Measurements from ENCODE around the gene POU3F2. TPM values are rescaled to one million over a fixed set of nuclear protein-coding genes. Genes with fewer than 3 reads are reported as not detected.

POU3F2 gene
- total RNA-seq, 5 donors from 2014 or later (not counting 1 experiment from before 2014, with no cell fraction given) = not detected

GRCh38 chr6:98833307-98834059 is 891 bp upstream of the POU3F2 start:
- peaks cover 78 to 81% of the 10 kb centered on the region in 2 donors for H3K27me3 Mint-ChIP-seq
- CTCF ChIA-PET = interaction anchor here in 1 of 2 donors (0.7 to 1.1 kb wide), 2 partner anchors 14 to 1745 kb away, joined by 3 to 4 read pairs; no protein-coding TSS in a partner anchor
- H3K36me3 Mint-ChIP-seq = no peaks in the 10 kb centered on the region
- H3K4me1 Mint-ChIP-seq = peaks cover 46 to 59% (median 55%) of the 10 kb centered on the region in 3 donors
- POLR2A ChIA-PET = interaction anchor here in 1 of 2 donors (0.6 kb wide), 1 partner anchor 1669 kb away, joined by 5 read pairs; no protein-coding TSS in a partner anchor
- ATAC-seq (replicated peaks in 1 of 4) (peak; percentile 10 to 25 (median 20)), DNase-seq (peak in 2 of 35 experiments; percentile 13 to 33)
- peak overlapping the region; percentile 84 to 94 (median 90) for H3K4me3 Mint-ChIP-seq
- no peaks in the 10 kb centered on the region for H3K9me3 Mint-ChIP-seq
- Histone ChIP-seq H3K9me3 (no peaks in the 10 kb centered on the region), H3K27me3 (replicated peaks in 1 of 2; ENCODE audit: control insufficient read depth in 2 of 2, extremely low read depth in 1 of 2, insufficient read depth in 2 of 2, low read length in 1 of 2) (peaks cover 28 to 71% of the 10 kb centered on the region in 2 experiments), H3K4me1 (ENCODE audit: control insufficient read depth in 1 of 2, extremely low read depth in 1 of 2, insufficient read depth in 2 of 2, low read length in 2 of 2) (peaks cover 18 to 56% of the 10 kb centered on the region in 2 experiments), H3K27ac (ENCODE audit: low read length) (no peak overlapping the region), H3K36me3 (ENCODE audit: control insufficient read depth in 2 of 2, extremely low read depth in 1 of 2, insufficient read depth in 1 of 2, low read length in 1 of 2) (no peaks in the 10 kb centered on the region), H3K4me3 (ENCODE audit: control insufficient read depth in 1 of 2, extremely low read depth in 1 of 2, low read length in 1 of 2) (peak overlapping the region; percentile 57 to 89)
- WGBS (ENCODE audit: insufficient coverage) = 1% methylated on average over 41 of the region's 42 CpGs
- H3K27ac Mint-ChIP-seq = no peak overlapping the region

GRCh38 chr6:98835149-98836024 is 1.0 kb downstream of the POU3F2 start:
- Histone ChIP-seq H3K36me3 (ENCODE audit: control insufficient read depth in 2 of 2, extremely low read depth in 1 of 2, insufficient read depth in 1 of 2, low read length in 1 of 2) (no peaks in the 10 kb centered on the region), H3K27me3 (replicated peaks in 1 of 2; ENCODE audit: control insufficient read depth in 2 of 2, extremely low read depth in 1 of 2, insufficient read depth in 2 of 2, low read length in 1 of 2) (peaks cover 19 to 68% of the 10 kb centered on the region in 2 experiments), H3K4me1 (ENCODE audit: control insufficient read depth in 1 of 2, extremely low read depth in 1 of 2, insufficient read depth in 2 of 2, low read length in 2 of 2) (peaks cover 18 to 51% of the 10 kb centered on the region in 2 experiments), H3K27ac (ENCODE audit: low read length) (no peak overlapping the region), H3K9me3 (no peaks in the 10 kb centered on the region), H3K4me3 (ENCODE audit: control insufficient read depth in 1 of 2, extremely low read depth in 1 of 2, low read length in 1 of 2) (peak overlapping the region; percentile 52 to 57)
- Mint-ChIP-seq H3K36me3 (no peaks in the 10 kb centered on the region), H3K4me1 (peaks cover 35 to 50% (median 45%) of the 10 kb centered on the region in 3 donors), H3K9me3 (no peaks in the 10 kb centered on the region), H3K27me3 (peaks cover 79 to 80% of the 10 kb centered on the region in 2 donors), H3K4me3 (peak overlapping the region; percentile 14 to 94 (median 43)), H3K27ac (peak overlapping the region; percentile 34 to 57)
- no peak for ATAC-seq (replicated peaks in 1 of 4)
- ChIA-PET CTCF (no interaction called here), POLR2A (no interaction called here)
- WGBS (ENCODE audit: insufficient coverage) = 5% methylated on average over 75 of the region's 76 CpGs
- peak in 1 of 35 experiments; percentile 25 for DNase-seq

GRCh38 chr6:98836025-98836961 is 1.9 kb downstream of the POU3F2 start:
- Mint-ChIP-seq H3K27ac (peak overlapping the region; percentile 34 to 57), H3K36me3 (no peaks in the 10 kb centered on the region), H3K9me3 (no peaks in the 10 kb centered on the region), H3K4me3 (peak overlapping the region; percentile 43 to 62 (median 60)), H3K27me3 (peaks cover 77% of the 10 kb centered on the region in 2 donors), H3K4me1 (peaks cover 26 to 43% (median 38%) of the 10 kb centered on the region in 3 donors)
- H3K36me3 ChIP-seq (ENCODE audit: control insufficient read depth in 2 of 2, extremely low read depth in 1 of 2, insufficient read depth in 1 of 2, low read length in 1 of 2) = no peaks in the 10 kb centered on the region
- H3K27ac ChIP-seq (ENCODE audit: low read length) = no peak overlapping the region
- no peak for DNase-seq
- peaks cover 20 to 63% of the 10 kb centered on the region in 2 experiments for H3K27me3 ChIP-seq (replicated peaks in 1 of 2; ENCODE audit: control insufficient read depth in 2 of 2, extremely low read depth in 1 of 2, insufficient read depth in 2 of 2, low read length in 1 of 2)
- ATAC-seq (replicated peaks in 1 of 4) = no peak
- ChIA-PET POLR2A (no interaction called here), CTCF (no interaction called here)
- peaks cover 15 to 47% of the 10 kb centered on the region in 2 experiments for H3K4me1 ChIP-seq (ENCODE audit: control insufficient read depth in 1 of 2, extremely low read depth in 1 of 2, insufficient read depth in 2 of 2, low read length in 2 of 2)
- no CpG with 5 or more reads among the region's 23 CpGs for WGBS (ENCODE audit: insufficient coverage)
- no peaks in the 10 kb centered on the region for H3K9me3 ChIP-seq
- peak overlapping the region in 1 of 2 donors; percentile 46 for H3K4me3 ChIP-seq (ENCODE audit: control insufficient read depth in 1 of 2, extremely low read depth in 1 of 2, low read length in 1 of 2)

GRCh38 chr6:98836962-98837944 is 2.9 kb downstream of the POU3F2 start:
- Histone ChIP-seq H3K9me3 (no peaks in the 10 kb centered on the region), H3K4me1 (ENCODE audit: control insufficient read depth in 1 of 2, extremely low read depth in 1 of 2, insufficient read depth in 2 of 2, low read length in 2 of 2) (peaks cover 13 to 38% of the 10 kb centered on the region in 2 experiments), H3K4me3 (ENCODE audit: control insufficient read depth in 1 of 2, extremely low read depth in 1 of 2, low read length in 1 of 2) (no peak overlapping the region), H3K27ac (ENCODE audit: low read length) (no peak overlapping the region), H3K36me3 (ENCODE audit: control insufficient read depth in 2 of 2, extremely low read depth in 1 of 2, insufficient read depth in 1 of 2, low read length in 1 of 2) (no peaks in the 10 kb centered on the region), H3K27me3 (replicated peaks in 1 of 2; ENCODE audit: control insufficient read depth in 2 of 2, extremely low read depth in 1 of 2, insufficient read depth in 2 of 2, low read length in 1 of 2) (peaks cover 22 to 59% of the 10 kb centered on the region in 2 experiments)
- ChIA-PET POLR2A (no interaction called here), CTCF (interaction anchor here (0.6 kb wide), 2 partner anchors 8 to 69 kb away, joined by 3 to 5 read pairs; no protein-coding TSS in a partner anchor)
- Mint-ChIP-seq H3K27ac (no peak overlapping the region), H3K4me1 (peaks cover 24 to 35% (median 31%) of the 10 kb centered on the region in 3 donors), H3K4me3 (peak overlapping the region in 1 of 3 donors; percentile 11), H3K9me3 (no peaks in the 10 kb centered on the region), H3K36me3 (no peaks in the 10 kb centered on the region), H3K27me3 (peaks cover 77 to 79% of the 10 kb centered on the region in 2 donors)
- ATAC-seq (replicated peaks in 1 of 4) = no peak
- no CpG with 5 or more reads among the region's 9 CpGs for WGBS (ENCODE audit: insufficient coverage)
- DNase-seq = peak in 1 of 35 experiments; percentile 2

- DNase-seq (no peak), ATAC-seq (replicated peaks in 1 of 4) (no peak)
- Histone ChIP-seq H3K36me3 (ENCODE audit: control insufficient read depth in 2 of 2, extremely low read depth in 1 of 2, insufficient read depth in 1 of 2, low read length in 1 of 2) (no peaks in the 10 kb centered on the region), H3K4me1 (ENCODE audit: control insufficient read depth in 1 of 2, extremely low read depth in 1 of 2, insufficient read depth in 2 of 2, low read length in 2 of 2) (peaks cover 10 to 30% of the 10 kb centered on the region in 2 experiments), H3K9me3 (no peaks in the 10 kb centered on the region), H3K27ac (ENCODE audit: low read length) (no peak overlapping the region), H3K27me3 (replicated peaks in 1 of 2; ENCODE audit: control insufficient read depth in 2 of 2, extremely low read depth in 1 of 2, insufficient read depth in 2 of 2, low read length in 1 of 2) (peaks cover 22 to 59% of the 10 kb centered on the region in 2 experiments), H3K4me3 (ENCODE audit: control insufficient read depth in 1 of 2, extremely low read depth in 1 of 2, low read length in 1 of 2) (no peak overlapping the region)
- Mint-ChIP-seq H3K36me3 (no peaks in the 10 kb centered on the region), H3K27me3 (peaks cover 76 to 81% of the 10 kb centered on the region in 2 donors), H3K4me3 (no peak overlapping the region), H3K9me3 (no peaks in the 10 kb centered on the region), H3K27ac (no peak overlapping the region), H3K4me1 (peaks cover 22 to 34% (median 29%) of the 10 kb centered on the region in 3 donors)
- WGBS (ENCODE audit: insufficient coverage) = 0% methylated on average over 2 of the region's 4 CpGs
- ChIA-PET CTCF (interaction anchor here in 1 of 2 donors (0.6 kb wide), 1 partner anchor 68 kb away, joined by 5 read pairs; no protein-coding TSS in a partner anchor), POLR2A (no interaction called here)
These were observed 3.7 kb downstream of the POU3F2 start for GRCh38 chr6:98838032-98838431.

All from T-cell (primary cell).